A549 (cell line): ENCODE data around the gene MAD1L1. TPM values are rescaled to one million over a fixed set of nuclear protein-coding genes. Genes with fewer than 3 reads are reported as not detected.

ENCODE experiments used
- ATAC-seq, 2 experiments: fragments of 200-7000 bp in 1 of 2; fragments of >200 bp in 1 of 2; cut with Nextera tagmentation in 1 of 2; cut with Tn5 transposase in 1 of 2; 3 replicates each; pipeline versions ENCODE4 v1.8.0 to v1.9.1; 2018 to 2020; ENCODE audit warnings: mild to moderate bottlenecking in 1 of 2, moderate library complexity in 1 of 2
- CTCF ChIA-PET: fragments of 300-600 bp; sonication (Branson Sonifier 250); formaldehyde crosslinking; extraction: SDS; loops from one replicate; lab custom pipeline; 2021; ENCODE audit warnings: antibody characterized with exemption, inconsistent platforms; lab: Yijun Ruan, JAX
- POLR2A ChIA-PET: fragments of 350-600 bp; formaldehyde crosslinking; extraction: SDS; loops from one replicate; lab custom pipeline; 2021; ENCODE audit warnings: antibody characterized with exemption, inconsistent platforms; lab: Yijun Ruan, JAX
- DNase-seq, 2 experiments: peaks; one replicate each; pipeline versions ENCODE4 v3.0.0 to v3.0.0-alpha.2; 2011 to 2016; ENCODE audit warnings: low read depth in 1 of 2, low spot score in 1 of 2
- FAIRE-seq: peaks from 2 replicates; lab custom pipeline; 2011; peaks lifted over from hg19 to GRCh38; lab: Jason Lieb, UNC
- H3K27ac ChIP-seq, 2 experiments: fragments of >200 bp; sonication (Bioruptor Twin); formaldehyde crosslinking; 3 replicates each; pipeline ENCODE4 v1.5.1; 2016 to 2017
- H3K4me1 ChIP-seq: fragments of >200 bp; sonication (Bioruptor Twin); formaldehyde crosslinking; 3 replicates; pipeline ENCODE4 v1.6.1; 2016
- H3K4me2 ChIP-seq: fragments of >200 bp; sonication (Bioruptor Twin); formaldehyde crosslinking; 3 replicates; pipeline ENCODE4 v1.6.1; 2016
- H3K4me3 ChIP-seq: fragments of >200 bp; sonication (Bioruptor Twin); formaldehyde crosslinking; 3 replicates; pipeline ENCODE4 v1.5.1; 2016
- H3K9me3 ChIP-seq: fragments of >200 bp; sonication (Bioruptor Twin); formaldehyde crosslinking; 3 replicates; pipeline ENCODE4 v1.6.1; 2016
- CEBPB ChIP-seq, 2 experiments: fragments of >200 bp in 1 of 2; sonication (Bioruptor Twin) in 1 of 2; formaldehyde crosslinking in 1 of 2; IDR thresholded peaks; 2 replicates each; pipeline ENCODE4 v1.6.1; 2012 to 2016
- CHD2 ChIP-seq: fragments of 150-350 bp; IDR thresholded peaks from 2 replicates; pipeline ENCODE4 v1.6.1; 2014; ENCODE audit warnings: low read length; ENCODE audit not compliant: partially characterized antibody
- CHD4 ChIP-seq: fragments of 200-600 bp; sonication (generic); IDR thresholded peaks from 2 replicates; pipeline ENCODE4 v1.6.1; 2016; ENCODE audit warnings: antibody characterized with exemption, mild to moderate bottlenecking, borderline replicate concordance
- EHMT2 ChIP-seq: fragments of 200-600 bp; sonication (generic); IDR thresholded peaks from 2 replicates; pipeline ENCODE4 v1.6.1; 2016; ENCODE audit warnings: antibody characterized with exemption, low read depth, mild to moderate bottlenecking, moderate library complexity
- ESRRA ChIP-seq: fragments of 150-350 bp; IDR thresholded peaks from 2 replicates; pipeline ENCODE4 v1.6.1; 2014; ENCODE audit warnings: mild to moderate bottlenecking, low read length, borderline replicate concordance
- GATA3 ChIP-seq: IDR thresholded peaks from 2 replicates; pipeline ENCODE4 v1.6.1; 2012; ENCODE audit warnings: borderline replicate concordance
- KDM5A ChIP-seq: fragments of 200-600 bp; sonication (generic); IDR thresholded peaks from 2 replicates; pipeline ENCODE4 v1.6.1; 2016; ENCODE audit warnings: antibody characterized with exemption, mild to moderate bottlenecking
- MAFK ChIP-seq: fragments of 450-650 bp; IDR thresholded peaks from 2 replicates; pipeline ENCODE4 v1.6.1; 2014; ENCODE audit not compliant: partially characterized antibody
- MAZ ChIP-seq: fragments of 150-350 bp; IDR thresholded peaks from 2 replicates; pipeline ENCODE4 v1.6.1; 2014; ENCODE audit warnings: antibody characterized with exemption, low read depth, low read length, borderline replicate concordance
- NR3C1 ChIP-seq: fragments of >200 bp; sonication (Bioruptor Twin); formaldehyde crosslinking; IDR thresholded peaks from 3 replicates; pipeline ENCODE4 v1.6.1; 2017
- POLR2AphosphoS2 ChIP-seq: conservative IDR thresholded peaks from 2 replicates; pipeline ENCODE4 v1.6.1; 2012; ENCODE audit warnings: low read length, improper control_type of control experiment, inconsistent platforms
- RAD21 ChIP-seq, 2 experiments: fragments of >200 bp in 1 of 2; sonication (Bioruptor Twin) in 1 of 2; formaldehyde crosslinking in 1 of 2; IDR thresholded peaks in 1 of 2; conservative IDR thresholded peaks in 1 of 2; 2 replicates in 1 of 2; 3 replicates in 1 of 2; pipeline ENCODE4 v1.6.1; 2012 to 2018; ENCODE audit warnings: inconsistent platforms in 1 of 2
- RARB ChIP-seq: fragments of 250-450 bp; sonication (Bioruptor Pico); IDR thresholded peaks from 2 replicates; pipeline ENCODE4 v1.8.0; 2021; ENCODE audit warnings: mild to moderate bottlenecking, moderate library complexity
- ZC3H11A ChIP-seq: fragments of 450-650 bp; IDR thresholded peaks from 2 replicates; pipeline ENCODE4 v1.6.1; 2014; ENCODE audit warnings: antibody characterized with exemption, mild to moderate bottlenecking
- WGBS: methylation state at CpG from one replicate; pipeline ENCODE4 v1.1.6; 2017; ENCODE audit errors: missing lambda C conversion rate; 5-methylcytosine and 5-hydroxymethylcytosine counted together
- polyA plus RNA-seq, 4 experiments: library from polyadenylated mRNA; depleted of rRNA in 3 of 4; stranded (reverse); fragments of >200 nt; fragmentation: RNase III in 1 of 4; extraction: RNeasy Plus Mini Kit Qiagen cat#74134 plus additional on column Dnase treatment in 1 of 4; gene quantifications; 2 replicates in 3 of 4; 3 replicates in 1 of 4; pipeline ENCODE4 v1.2.3, GENCODE V29; 2011 to 2017
- TF ChIP-seq, protein P1 (sequence below): fragments of >200 bp; sonication (Bioruptor Twin); formaldehyde crosslinking; IDR thresholded peaks from 2 replicates; pipeline ENCODE4 v1.6.1; 2016
- TF ChIP-seq, protein P2 (sequence below): fragments of 200-600 bp; sonication (generic); IDR thresholded peaks from 2 replicates; pipeline ENCODE4 v1.6.1; 2016; ENCODE audit warnings: antibody characterized with exemption, mild to moderate bottlenecking, moderate library complexity
- TF ChIP-seq, protein P3 (sequence below): IDR thresholded peaks from 2 replicates; pipeline ENCODE4 v1.6.1; 2012; ENCODE audit warnings: low read depth, borderline replicate concordance
- TF ChIP-seq, protein P4 (sequence below): IDR thresholded peaks from 2 replicates; pipeline ENCODE4 v1.6.1; 2012
- TF ChIP-seq, protein P5 (sequence below): fragments of >200 bp; sonication (Bioruptor Twin); formaldehyde crosslinking; IDR thresholded peaks from 3 replicates; pipeline ENCODE4 v1.6.1; 2016
- TF ChIP-seq, protein P6 (sequence below): fragments of 450-650 bp; IDR thresholded peaks from 2 replicates; pipeline ENCODE4 v1.6.1; 2014; ENCODE audit warnings: antibody characterized with exemption

The MAD1L1 gene
- polyA plus RNA-seq, 2 of the 4 experiments (the other 2 are of a cell fraction), result 13.6 to 16.6 TPM

DNA sequence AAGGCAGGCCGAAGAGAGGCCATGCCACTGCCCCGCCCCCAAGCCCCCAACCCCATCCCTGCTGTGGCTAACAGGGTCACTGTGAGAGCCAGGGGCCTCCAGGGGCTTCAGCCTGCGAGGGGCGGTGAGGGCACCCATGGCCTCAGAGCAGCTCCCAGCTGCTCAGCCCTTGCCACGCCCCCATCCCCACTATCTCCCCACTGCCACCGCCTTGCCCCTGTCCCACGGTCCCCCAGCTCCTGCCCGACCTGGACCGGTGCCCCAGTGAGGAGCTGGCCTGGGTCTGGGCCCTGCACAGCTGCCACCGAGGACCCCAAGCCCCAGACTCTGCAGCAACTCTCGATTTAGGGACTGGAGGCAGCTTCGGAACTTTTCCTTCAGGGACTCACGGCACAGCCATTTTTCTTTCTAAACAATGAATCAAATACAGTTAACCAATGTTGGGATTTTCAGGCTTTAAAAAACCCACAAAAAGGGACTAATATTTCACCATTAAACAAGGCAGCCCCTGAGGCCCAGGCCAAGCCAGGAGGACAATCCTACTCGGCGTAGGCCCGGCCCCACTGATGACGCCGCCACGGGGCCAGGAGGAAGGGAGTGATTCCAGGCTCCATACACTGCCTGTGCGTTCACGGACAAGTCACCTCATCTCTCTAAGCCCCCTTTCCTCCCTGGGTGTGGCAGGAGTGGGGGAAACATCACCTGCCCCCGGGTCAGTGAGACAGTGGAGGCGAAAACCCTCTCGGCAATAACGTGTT lies 325.6 kb downstream of the MAD1L1 start:
- 87% methylated on average over 20 of the region's 25 CpGs for WGBS

DNA sequence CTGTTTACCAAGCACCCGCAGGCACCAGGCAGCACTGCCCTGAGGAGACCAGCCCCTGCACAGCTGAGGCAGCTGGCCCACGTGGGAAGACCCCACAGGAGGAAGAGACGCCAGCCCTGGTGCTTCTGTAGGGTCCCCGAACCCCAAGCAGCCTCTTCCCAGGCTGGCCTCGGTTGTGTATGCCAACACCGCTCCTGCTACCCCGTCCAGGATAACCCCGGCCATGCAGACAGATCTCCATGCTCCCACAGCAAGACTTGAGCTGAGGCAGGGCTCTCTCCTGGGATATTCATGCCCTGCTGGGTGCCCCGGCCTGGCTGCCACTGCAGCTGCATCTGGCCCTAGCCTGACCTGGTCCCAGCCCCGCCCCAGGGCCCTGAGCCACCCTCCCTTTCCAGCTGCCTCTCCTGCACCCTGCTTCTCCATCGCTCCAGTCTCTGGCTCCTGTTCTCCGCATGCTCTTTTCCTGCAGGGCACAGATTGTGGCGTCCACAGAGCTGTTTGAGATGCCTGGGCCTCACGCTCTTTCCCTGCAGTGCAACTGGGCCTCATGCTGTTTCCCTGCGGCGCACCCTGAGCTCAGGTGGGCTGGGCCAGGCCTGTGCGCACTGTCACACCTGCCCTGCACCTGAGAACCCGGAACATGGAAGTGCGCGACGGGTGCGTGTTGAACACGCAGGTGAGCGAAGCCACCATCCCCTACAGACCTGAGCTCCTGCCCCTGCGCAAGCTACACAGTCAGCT lies 326.5 kb downstream of the MAD1L1 start:
- Histone ChIP-seq H3K4me2 (no peak overlapping the region), H3K4me1 (no peaks in the 10 kb centered on the region), H3K9me3 (no peaks in the 10 kb centered on the region), H3K27ac (no peak overlapping the region), H3K4me3 (no peak overlapping the region)
- no peak for FAIRE-seq
- DNase-seq, result no peak
- WGBS, result 97% methylated on average over 24 of the region's 25 CpGs
- no peak; a peak in 1 of 6 replicates for ATAC-seq
- POLR2A ChIA-PET, result no interaction called here
- TF ChIP-seq, protein P1, sequence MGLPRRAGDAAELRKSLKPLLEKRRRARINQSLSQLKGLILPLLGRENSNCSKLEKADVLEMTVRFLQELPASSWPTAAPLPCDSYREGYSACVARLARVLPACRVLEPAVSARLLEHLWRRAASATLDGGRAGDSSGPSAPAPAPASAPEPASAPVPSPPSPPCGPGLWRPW, result no peak
- TF ChIP-seq ZC3H11A, result no peak
- TF ChIP-seq RARB (CRISPR knock-in tag), result no peak
- TF ChIP-seq EHMT2, result no peak
- CTCF ChIA-PET, result interaction anchor here (0.7 kb wide), 1 partner anchor 22 kb away, joined by 3 read pairs; no protein-coding TSS in a partner anchor

More for the DNA sequence above, 325.6 kb downstream of the MAD1L1 start:
- H3K4me1 ChIP-seq, result no peaks in the 10 kb centered on the region
- TF ChIP-seq, protein P2, sequence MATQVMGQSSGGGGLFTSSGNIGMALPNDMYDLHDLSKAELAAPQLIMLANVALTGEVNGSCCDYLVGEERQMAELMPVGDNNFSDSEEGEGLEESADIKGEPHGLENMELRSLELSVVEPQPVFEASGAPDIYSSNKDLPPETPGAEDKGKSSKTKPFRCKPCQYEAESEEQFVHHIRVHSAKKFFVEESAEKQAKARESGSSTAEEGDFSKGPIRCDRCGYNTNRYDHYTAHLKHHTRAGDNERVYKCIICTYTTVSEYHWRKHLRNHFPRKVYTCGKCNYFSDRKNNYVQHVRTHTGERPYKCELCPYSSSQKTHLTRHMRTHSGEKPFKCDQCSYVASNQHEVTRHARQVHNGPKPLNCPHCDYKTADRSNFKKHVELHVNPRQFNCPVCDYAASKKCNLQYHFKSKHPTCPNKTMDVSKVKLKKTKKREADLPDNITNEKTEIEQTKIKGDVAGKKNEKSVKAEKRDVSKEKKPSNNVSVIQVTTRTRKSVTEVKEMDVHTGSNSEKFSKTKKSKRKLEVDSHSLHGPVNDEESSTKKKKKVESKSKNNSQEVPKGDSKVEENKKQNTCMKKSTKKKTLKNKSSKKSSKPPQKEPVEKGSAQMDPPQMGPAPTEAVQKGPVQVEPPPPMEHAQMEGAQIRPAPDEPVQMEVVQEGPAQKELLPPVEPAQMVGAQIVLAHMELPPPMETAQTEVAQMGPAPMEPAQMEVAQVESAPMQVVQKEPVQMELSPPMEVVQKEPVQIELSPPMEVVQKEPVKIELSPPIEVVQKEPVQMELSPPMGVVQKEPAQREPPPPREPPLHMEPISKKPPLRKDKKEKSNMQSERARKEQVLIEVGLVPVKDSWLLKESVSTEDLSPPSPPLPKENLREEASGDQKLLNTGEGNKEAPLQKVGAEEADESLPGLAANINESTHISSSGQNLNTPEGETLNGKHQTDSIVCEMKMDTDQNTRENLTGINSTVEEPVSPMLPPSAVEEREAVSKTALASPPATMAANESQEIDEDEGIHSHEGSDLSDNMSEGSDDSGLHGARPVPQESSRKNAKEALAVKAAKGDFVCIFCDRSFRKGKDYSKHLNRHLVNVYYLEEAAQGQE, result no peak
- no peak for TF ChIP-seq ZC3H11A
- no peak for TF ChIP-seq POLR2AphosphoS2
- TF ChIP-seq, protein P3, sequence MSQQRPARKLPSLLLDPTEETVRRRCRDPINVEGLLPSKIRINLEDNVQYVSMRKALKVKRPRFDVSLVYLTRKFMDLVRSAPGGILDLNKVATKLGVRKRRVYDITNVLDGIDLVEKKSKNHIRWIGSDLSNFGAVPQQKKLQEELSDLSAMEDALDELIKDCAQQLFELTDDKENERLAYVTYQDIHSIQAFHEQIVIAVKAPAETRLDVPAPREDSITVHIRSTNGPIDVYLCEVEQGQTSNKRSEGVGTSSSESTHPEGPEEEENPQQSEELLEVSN, result no peak
- TF ChIP-seq ESRRA, result no peak
- TF ChIP-seq, protein P1, result no peak
- no peak for TF ChIP-seq MAFK
- TF ChIP-seq KDM5A, result no peak
- no peak for TF ChIP-seq CHD2
- TF ChIP-seq, protein P4, sequence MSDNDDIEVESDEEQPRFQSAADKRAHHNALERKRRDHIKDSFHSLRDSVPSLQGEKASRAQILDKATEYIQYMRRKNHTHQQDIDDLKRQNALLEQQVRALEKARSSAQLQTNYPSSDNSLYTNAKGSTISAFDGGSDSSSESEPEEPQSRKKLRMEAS, result no peak
- TF ChIP-seq, protein P5, sequence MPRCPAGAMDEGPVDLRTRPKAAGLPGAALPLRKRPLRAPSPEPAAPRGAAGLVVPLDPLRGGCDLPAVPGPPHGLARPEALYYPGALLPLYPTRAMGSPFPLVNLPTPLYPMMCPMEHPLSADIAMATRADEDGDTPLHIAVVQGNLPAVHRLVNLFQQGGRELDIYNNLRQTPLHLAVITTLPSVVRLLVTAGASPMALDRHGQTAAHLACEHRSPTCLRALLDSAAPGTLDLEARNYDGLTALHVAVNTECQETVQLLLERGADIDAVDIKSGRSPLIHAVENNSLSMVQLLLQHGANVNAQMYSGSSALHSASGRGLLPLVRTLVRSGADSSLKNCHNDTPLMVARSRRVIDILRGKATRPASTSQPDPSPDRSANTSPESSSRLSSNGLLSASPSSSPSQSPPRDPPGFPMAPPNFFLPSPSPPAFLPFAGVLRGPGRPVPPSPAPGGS, result no peak
- TF ChIP-seq, protein P6, sequence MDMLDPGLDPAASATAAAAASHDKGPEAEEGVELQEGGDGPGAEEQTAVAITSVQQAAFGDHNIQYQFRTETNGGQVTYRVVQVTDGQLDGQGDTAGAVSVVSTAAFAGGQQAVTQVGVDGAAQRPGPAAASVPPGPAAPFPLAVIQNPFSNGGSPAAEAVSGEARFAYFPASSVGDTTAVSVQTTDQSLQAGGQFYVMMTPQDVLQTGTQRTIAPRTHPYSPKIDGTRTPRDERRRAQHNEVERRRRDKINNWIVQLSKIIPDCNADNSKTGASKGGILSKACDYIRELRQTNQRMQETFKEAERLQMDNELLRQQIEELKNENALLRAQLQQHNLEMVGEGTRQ, result no peak
- no peak for TF ChIP-seq CHD4
- no peak for TF ChIP-seq RAD21 (conservative IDR thresholded peaks at IDR 0.05 in 1 of 2, IDR thresholded peaks at IDR 0.05 in 1 of 2)
- no peak for TF ChIP-seq NR3C1
- no peak for TF ChIP-seq MAZ
- no peak for TF ChIP-seq GATA3
- TF ChIP-seq CEBPB (IDR thresholded peaks at IDR 0.05), result no peak
- POLR2A ChIA-PET, result no interaction called here
- no peak overlapping the region for H3K4me2 ChIP-seq
- H3K27ac ChIP-seq, result no peak overlapping the region
- H3K9me3 ChIP-seq, result no peaks in the 10 kb centered on the region
- DNase-seq, result no peak
- no peak for ATAC-seq
- H3K4me3 ChIP-seq, result no peak overlapping the region
- CTCF ChIA-PET, result interaction anchor here (1.8 kb wide), 1 partner anchor 31 kb away, joined by 3 read pairs; no protein-coding TSS in a partner anchor
- no peak for FAIRE-seq
